Stimulated activated CD4-positive, alpha-beta T cell treated with anti-CD3 and anti-CD28 coated beads, Interleukin-4, amount 100 ng/mL, for 48 hours (primary cell): ENCODE results near the gene EHF.

Experiments
- DNase-seq, 2 donors: peaks; one replicate each; pipeline ENCODE4 v3.0.0-alpha.2; 2020; ENCODE audit warnings: low read depth in 2 of 2

EHF gene

DNA sequence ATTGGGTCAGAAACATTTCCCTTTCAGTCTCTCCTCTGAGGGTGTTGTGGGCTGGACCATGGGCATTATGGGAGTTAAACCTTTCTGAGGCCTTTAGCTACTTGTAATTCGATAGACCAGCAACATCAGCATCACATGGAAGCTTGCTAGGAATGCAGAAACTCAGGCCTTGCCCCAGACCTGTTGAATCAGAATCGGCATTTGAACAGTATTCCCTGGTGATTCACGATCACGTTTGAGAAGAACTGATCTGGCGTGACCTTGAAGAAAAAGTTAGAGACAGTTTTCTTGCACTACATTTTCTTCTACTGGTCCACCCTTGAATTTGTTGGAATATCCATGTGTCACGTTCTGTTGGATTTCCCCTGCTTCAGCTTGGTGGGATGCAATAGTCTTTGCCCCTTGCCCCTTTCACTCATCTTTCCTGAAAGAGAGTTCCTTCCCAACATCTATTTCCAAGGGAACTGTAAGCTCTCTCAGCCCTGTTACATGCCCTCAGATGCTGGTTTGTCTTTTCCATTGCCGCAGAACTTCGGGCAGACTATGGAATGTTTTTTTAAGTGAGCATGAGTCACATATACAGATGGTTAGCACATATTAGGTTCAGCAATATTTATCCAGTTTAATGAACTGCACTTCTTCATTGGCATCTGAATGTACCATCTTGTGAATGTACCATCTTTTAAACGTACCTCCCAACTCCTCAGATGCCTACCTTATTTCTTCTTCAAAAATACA lies 23.9 kb downstream of the EHF start:
- DNase-seq: no peak

DNA sequence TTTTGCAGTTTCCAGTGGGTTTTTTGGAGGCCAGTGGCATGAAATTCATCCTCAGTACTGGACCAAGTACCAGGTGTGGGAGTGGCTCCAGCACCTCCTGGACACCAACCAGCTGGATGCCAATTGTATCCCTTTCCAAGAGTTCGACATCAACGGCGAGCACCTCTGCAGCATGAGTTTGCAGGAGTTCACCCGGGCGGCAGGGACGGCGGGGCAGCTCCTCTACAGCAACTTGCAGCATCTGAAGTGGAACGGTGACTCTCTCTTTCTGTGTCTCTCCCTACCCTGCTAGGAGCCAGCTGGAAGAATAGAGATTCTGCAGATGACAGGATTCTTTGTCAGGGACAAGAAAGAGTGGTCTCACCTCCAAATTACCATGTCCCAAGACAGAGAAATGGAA lies 25.5 kb downstream of the EHF start:
- no peak for DNase-seq

DNA sequence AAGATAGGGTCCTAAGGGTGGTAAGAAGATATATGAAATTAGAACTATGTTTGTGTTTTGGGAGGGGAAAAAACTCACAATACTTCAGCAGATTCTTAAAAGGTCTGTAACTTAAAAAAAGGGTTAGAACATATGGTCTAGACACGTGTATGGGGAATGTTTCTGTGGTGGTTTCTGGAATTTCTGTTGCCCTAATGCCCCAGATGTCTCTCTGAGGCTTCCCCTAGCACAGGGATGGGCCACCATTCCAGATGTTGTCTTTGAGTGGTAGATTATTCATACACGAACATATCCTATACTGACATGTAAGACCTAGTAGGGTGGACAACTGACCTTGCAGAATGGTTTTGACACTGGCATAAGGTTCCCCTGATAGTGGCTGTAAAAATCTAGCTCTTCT lies 26.2 kb downstream of the EHF start:
- no peak for DNase-seq

DNA sequence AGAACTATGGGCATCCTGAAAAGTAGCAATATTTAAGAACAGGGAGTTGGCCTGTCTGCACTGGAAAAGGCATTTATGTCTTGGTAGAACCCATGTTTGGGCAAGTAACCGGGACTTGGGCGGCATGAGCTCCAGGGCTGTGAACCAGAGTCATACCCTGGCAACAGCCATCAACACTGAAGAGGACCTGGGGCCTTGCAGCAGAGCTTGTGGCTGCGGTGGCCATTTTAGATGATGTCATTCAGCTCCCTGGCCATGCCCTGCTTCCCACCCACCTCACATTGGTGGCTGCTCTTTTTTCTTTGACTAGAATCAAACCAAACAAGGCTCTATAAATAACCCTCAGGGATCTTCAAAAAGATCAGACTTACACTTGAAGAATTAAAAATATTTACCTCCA lies 26.6 kb downstream of the EHF start:
- DNase-seq: no peak

DNA sequence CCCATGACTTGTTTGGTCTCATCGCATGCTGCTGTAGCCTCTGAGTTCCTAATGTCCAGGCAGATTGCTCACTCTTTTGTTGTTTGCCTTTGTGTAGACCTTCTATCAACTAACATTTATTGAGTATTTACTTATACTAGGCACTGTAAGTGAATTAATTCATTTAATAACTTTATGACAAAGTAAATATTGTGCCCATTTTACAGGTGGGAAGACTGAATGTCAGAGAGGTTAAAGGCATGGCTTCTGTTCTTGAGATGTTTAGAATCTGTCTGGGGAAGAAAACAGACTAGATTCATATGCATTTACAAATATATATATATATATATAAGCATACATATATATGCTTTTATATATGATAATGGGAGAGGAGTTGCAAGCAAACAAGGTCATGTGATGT lies 27.1 kb downstream of the EHF start:
- DNase-seq: no peak

DNA sequence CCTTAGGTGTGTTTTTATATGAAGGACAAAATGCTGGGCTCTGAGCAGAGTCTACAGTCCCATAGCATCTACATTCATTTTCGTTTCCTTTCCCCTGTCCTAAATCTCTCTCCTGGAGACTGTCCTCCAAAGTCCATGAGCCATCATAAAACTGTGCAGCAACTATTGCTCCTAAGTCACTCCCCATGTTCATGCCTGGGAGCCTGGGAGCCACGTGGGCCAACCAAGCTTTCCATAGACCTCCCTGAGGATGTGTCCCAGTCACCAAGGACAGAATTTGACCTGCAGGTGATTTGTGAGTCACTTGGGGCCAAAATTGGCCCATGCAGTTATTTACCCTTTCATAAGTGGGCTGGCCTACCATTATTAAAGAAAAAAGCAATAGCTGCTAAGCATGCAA lies 28.7 kb downstream of the EHF start:
- no peak for DNase-seq

DNA sequence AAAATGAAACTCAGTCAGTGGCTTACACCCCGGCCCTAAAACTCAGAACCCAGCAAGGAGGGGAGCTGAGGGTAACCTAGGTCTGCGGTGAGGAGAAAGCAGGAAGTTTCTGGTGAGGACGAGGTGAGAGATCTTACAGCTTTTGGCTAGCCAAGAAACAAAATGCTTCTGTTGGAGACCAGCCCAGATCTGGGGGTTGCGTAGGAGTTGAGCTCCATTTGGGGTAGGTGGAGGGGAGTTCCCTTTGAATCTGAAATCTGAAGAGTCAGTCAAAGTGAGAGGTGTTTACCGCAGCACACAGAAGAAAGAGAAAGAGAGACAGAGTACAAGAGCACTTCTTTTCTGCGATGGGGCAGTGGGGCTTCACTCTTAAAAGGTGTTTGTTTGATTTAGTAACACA lies 29.6 kb downstream of the EHF start:
- DNase-seq: peak; percentile 69 to 84

DNA sequence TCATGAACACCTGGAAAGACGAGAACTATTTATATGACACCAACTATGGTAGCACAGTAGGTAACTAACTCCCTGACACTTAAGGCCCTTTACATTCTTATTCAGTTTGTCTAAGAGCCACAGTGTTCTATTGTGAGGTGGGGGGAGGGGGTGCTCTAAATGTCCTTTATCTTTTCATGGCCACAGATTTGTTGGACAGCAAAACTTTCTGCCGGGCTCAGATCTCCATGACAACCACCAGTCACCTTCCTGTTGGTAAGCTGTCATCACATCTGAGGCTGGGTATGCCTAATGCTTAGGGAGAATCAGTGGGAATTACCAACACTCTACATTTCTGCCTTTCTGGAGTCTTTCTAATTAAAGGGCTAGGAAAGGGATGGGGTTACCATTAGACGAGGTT lies 30.7 kb downstream of the EHF start:
- no peak for DNase-seq

DNA sequence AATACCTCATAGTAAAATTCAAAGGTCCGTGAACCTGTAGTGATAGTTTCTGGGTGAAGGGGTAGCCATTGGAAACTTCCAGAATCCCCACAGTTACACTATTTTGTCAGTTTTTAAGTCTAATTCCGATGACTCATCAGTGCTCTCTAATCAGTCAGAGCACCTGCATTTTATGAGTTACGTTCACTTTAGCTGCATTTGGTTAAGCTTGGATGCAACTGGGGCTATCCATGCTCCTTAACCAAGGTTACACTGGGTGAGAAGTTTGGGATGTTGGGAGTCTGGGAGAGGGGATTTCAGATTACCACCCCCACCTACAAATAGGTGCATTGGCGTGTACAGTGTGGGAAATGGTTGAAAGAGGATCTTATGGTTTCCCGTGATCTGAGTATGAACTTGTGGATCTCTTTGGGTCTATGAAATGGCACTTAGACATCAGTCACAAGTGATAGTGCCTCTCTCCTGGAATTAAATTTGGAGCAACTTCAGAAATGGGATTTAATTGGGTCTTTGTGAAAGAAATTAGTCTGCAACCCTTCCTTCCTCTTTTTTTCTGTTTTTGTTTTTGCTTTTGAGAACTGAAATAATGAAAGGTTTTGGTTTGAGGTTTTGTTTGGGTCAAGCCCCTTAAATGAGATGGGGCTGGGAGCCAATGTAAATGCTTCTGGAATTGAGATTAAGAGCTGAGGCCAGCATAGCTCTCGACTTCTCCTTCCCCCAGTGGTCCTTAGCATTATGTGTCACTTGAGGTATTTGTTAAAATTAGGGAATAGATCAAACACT lies 31.5 kb downstream of the EHF start:
- DNase-seq: no peak

DNA sequence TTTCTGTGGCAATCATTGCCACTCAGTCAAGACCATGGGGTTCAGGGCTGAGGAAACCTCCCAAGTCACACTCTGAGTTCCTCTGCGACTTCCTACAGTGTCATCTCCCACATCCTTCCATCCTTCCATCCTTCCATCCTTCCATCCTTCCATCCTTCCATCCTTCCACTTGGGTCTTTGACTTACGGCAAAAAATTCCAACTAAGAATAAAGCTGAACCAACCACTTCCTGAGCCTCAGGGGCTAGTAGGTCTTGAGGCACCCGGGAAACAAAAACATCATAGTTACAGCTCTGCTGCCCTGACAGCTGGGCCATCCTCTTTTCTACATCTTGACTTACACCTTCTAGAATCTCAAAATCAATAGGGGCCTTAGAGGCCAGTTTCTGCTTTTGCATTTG lies 32.1 kb downstream of the EHF start:
- no peak for DNase-seq

DNA sequence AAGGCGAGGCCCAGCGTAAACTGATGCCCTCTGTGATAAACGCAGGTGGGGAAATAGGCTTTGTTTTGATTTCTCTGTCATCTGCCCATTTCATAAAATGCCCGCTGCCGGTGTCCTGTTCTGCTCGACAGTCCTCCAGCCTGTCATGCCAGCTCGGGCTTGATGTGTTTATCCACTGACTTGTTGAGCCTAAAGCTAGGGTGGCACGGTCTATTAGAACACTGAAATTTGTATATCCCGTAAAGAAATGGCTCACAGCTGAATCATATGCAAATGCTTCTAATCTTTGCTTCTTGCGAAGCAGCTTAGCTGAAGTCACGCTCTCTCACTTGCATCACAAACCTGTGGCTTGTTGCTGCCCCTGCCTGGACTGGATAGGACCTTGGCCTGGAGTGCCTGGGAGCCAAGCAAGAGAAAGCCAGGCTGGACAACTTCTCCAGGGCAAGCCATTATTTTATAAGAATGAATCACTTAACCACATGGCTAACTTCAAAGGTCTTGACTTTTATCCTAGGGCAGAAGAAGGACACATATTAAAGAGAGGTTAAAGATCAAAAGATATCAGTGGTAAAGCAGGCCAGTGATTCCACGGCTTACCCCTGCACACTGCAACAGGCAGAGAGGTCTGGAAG lies 33.1 kb downstream of the EHF start:
- no peak for DNase-seq

DNA sequence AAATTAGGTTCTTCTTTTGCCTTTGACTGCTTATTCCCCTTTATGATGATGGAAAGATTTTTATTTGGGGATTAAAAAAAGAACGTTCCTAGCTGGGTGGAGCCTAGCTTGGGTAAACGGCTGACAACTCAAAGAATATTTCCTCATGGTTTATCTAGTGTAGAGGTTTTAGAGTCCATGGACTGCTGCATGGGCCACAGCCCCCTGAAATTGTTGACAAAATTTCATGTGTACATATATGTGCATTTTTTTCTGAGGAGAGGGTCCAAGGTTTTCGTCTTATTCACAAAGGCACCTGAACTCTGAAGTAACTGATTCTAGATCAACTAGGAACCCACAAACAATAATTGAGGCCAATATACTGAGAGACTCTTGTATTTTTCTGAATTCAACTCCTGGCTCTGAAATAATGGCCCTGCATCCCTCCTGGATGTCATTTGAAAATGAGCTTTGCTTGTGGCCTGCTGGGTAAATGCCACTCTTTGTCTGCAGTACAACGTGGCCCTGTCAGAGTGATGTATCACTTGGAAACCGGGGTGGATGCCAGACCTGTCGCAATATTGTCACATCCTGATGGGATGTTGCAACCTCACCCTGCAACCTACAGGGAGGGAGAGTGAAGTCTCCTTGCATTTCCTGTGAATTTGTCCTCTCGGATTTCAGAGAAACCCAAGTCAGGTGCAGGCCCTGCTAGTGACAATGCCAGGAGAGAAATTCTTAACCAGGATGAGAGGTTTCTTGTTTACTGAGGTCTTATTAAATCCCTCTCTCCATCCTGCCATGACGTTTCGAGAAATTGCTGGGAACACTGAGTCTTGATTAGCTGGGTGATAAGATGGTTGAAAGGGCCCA lies 33.8 kb downstream of the EHF start:
- DNase-seq: no peak

DNA sequence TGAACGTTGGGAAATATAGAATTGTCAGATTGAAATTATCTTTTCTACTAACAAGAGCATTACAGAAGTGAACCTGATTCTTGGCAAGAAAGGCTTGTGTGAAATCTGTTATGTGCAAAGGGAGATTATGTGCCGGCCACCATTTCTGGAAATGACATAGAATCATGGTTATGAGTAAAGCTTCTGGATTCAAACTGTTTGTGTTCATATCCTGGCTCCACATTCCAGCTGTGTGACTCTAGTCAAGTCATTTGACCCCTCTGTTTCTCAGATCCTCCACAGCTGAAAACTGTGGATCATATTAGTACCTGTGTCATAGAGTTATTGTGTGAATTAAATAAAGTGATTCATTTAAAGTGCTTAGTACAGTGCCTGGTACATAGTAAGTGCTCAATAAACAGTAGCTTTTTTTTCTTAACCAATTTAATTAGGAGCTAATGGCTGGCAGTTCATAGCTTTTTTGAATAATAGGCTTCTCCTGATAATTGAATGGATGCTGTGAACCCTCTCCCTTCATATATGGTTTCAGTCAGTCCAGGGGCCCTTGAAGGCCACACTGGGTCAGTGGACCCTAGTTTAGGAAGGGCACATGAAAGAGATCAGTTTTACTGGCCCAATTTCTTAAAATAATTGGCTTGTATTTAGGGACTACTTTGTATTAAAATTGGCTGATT lies 34.6 kb downstream of the EHF start:
- DNase-seq: no peak

DNA sequence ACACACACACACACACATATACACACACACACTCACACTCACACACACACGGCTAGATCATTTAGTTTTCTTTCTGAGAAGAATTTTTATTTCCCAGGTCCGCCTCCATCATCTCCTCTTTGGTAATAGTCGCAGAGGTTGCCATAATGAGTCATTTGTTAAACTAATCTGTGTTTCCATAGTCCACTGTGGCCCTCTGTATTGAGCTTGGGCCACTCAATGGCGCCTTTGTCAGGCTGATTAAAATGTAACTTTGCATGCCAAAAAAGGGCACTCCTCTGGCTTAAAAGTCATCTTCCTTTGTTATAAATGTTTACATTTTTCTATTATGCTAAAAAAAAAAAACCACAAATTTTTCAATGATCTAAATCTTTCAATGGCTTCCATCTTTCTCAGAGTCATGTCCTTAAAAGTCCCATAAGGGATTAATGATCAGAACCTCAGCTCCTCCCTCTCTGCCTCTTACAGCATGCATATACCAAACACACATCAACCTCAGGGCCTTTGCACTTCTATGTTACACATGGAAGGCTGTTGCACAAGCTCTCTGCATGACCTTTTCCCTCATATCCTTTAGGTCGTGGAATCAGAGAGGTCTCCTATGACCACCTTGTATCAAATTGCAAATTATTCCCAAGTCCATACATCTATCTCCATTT lies 35.3 kb downstream of the EHF start:
- DNase-seq: no peak

DNA sequence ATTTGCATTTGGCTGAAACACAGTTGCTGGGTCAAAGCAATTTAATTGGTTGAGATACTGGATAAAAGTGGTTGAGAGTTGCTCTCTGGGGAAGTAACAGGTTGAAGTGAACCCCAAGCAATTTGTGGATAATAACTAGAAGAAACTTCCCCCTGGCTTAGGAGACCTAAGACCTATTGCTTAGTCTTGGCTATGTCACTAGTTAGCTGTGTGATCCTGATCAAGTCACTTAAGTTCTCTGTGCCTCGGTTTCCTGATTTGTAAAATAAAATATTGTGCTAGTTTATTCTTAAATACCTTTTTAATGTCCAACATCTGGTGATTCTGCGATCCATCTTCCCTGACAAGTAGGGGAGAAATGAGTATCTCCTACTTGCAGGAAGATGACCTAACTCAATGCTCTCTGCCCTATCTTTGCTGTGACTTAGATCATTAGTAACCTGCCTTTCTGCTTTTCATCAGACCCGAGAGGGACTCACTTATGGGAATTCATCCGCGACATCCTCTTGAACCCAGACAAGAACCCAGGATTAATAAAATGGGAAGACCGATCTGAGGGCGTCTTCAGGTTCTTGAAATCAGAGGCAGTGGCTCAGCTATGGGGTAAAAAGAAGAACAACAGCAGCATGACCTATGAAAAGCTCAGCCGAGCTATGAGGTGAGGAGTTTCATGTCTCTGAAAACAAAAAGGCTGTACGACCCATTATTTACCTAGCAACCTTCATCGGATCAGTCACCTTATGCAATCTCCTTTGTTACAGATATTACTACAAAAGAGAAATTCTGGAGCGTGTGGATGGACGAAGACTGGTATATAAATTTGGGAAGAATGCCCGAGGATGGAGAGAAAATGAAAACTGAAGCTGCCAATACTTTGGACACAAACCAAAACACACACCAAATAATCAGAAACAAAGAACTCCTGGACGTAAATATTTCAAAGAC lies 37.5 kb downstream of the EHF start:
- no peak for DNase-seq

DNA sequence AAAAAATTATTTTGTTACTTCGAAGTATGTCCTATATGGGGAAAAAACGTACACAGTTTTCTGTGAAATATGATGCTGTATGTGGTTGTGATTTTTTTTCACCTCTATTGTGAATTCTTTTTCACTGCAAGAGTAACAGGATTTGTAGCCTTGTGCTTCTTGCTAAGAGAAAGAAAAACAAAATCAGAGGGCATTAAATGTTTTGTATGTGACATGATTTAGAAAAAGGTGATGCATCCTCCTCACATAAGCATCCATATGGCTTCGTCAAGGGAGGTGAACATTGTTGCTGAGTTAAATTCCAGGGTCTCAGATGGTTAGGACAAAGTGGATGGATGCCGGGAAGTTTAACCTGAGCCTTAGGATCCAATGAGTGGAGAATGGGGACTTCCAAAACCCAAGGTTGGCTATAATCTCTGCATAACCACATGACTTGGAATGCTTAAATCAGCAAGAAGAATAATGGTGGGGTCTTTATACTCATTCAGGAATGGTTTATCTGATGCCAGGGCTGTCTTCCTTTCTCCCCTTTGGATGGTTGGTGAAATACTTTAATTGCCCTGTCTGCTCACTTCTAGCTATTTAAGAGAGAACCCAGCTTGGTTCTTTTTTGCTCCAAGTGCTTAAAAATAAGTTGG lies 38.3 kb downstream of the EHF start:
- no peak for DNase-seq

DNA sequence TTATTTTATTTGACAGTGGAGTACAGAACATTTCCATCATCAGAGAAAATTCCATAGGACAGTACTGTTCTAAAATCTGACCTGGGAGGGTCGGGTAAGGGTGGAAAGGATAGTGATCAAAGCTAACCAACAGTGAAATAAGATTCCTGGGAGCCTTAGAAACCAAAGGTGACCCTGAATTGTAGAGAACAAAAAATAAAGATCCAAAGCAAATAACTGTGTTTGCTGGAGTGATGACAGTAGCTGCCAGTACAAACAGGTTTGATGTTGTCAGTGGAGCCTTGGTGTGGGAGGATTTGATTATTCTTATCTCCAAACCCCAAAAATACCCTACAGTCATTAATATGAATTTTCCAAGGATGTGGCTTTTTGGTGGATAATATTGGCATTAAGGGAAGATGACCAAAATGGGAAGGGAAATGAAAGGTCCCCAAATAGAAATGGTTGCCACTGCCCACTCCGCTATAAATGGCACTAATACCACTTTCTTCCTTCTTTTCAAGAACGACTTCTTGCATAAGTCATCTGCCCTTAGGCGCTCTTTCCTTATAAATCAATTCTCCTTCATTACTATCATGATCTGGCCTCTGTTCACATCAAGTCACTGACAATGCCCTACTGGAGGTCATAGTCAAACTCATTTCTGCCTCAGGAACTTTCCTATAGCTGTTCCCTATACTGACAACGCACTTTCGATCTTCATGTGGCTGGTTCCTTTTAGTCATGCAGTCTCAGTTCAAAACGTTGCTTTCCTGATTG lies 44.4 kb downstream of the EHF start:
- DNase-seq: no peak

DNA sequence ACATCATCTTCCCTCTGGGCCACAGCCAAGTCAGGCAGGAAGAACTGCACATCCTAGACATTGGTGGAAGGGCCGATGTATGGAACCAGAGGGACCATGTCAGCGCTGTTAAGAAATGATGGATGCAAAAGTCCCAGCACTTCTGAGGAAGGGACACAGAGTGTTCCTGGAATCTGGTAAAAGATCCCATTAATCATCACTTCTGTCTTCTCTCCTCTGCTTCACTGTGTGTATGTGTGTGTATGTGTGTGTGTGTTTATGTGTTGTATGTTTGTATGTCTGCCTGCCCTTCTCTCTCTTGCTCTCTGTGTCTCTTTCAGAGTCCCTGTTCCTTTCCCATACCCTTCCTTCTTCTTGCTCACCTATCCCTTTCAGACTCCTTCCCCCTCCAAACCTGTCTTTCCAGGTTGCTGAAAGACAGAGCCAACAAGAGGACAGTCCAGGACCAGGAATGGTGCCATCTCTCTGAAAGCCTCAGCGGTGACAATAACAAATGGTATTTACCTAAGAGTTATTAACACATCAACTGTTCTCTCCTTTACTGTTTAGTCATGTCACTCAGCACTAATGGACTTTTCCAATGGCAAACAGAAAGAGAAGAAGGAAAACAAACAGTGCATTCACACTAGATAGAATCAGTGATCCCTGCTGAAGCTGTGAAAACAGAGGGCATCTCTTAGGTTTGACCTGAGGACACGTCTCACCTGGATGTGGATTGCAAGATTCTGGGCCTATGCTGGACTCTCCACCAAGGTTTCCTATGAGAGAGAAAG lies 47.1 kb downstream of the EHF start:
- no peak for DNase-seq
